T-cell (primary cell): ENCODE data around the gene AGER. TPM values are rescaled to one million over a fixed set of nuclear protein-coding genes. Genes with fewer than 3 reads are reported as not detected.
"Not testable (repeated sequence)": the region's sequence is repeated elsewhere in the genome, so short reads cannot be mapped to it uniquely, and the experiment has no call there.

ENCODE experiments used
- ATAC-seq, 4 experiments: fragments of 200-7000 bp in 3 of 4; fragments of 150-1000 bp in 1 of 4; cut with Tn5 transposase; replicated peaks in 1 of 4; 1 replicate in 3 of 4; 2 replicates in 1 of 4; pipeline ENCODE4 v1.10.0; 2021; ENCODE audit warnings: moderate library complexity in 3 of 4, mild to moderate bottlenecking in 2 of 4, moderate number of reproducible peaks in 1 of 4
- CTCF ChIA-PET, 2 donors: fragments of 300-600 bp; sonication (Branson Sonifier 250); formaldehyde crosslinking; loops; one replicate each; lab custom pipeline; 2022; ENCODE audit warnings: antibody characterized with exemption in 2 of 2; lab: Charles Lee
- POLR2A ChIA-PET, 2 donors: fragments of 300-600 bp; sonication (Branson Sonifier 250); formaldehyde crosslinking; loops; one replicate each; lab custom pipeline; 2022; ENCODE audit warnings: antibody characterized with exemption in 2 of 2; lab: Charles Lee
- DNase-seq, 35 experiments: peaks; one replicate each; pipeline versions ENCODE4 v3.0.0 to v3.0.0-alpha.2; 2013 to 2023
- H3K27ac ChIP-seq: one replicate; pipeline ENCODE4 v1.5.1; 2013; ENCODE audit warnings: low read length
- H3K27me3 ChIP-seq, 2 experiments: replicated peaks in 1 of 2; 1 replicate in 1 of 2; 2 replicates in 1 of 2; pipeline versions ENCODE4 v1.6.1 to v1.7.0; 2013; ENCODE audit warnings: low read length in 1 of 2, mixed read lengths in 1 of 2; ENCODE audit not compliant: control insufficient read depth in 2 of 2, insufficient read depth in 2 of 2; ENCODE audit errors: extremely low read depth in 1 of 2
- H3K36me3 ChIP-seq, 2 donors: 1 replicate in 1 of 2; 2 replicates in 1 of 2; pipeline versions ENCODE4 v1.6.1 to v1.7.0; 2013; ENCODE audit warnings: low read length in 1 of 2; ENCODE audit not compliant: control insufficient read depth in 2 of 2, insufficient read depth in 1 of 2; ENCODE audit errors: extremely low read depth in 1 of 2
- H3K4me1 ChIP-seq, 2 experiments: 1 replicate in 1 of 2; 2 replicates in 1 of 2; pipeline versions ENCODE4 v1.6.1 to v1.7.0; 2013; ENCODE audit warnings: low read length in 2 of 2, mixed read lengths in 1 of 2; ENCODE audit not compliant: insufficient read depth in 2 of 2, control insufficient read depth in 1 of 2; ENCODE audit errors: extremely low read depth in 1 of 2
- H3K4me3 ChIP-seq, 2 donors: 1 replicate in 1 of 2; 2 replicates in 1 of 2; pipeline versions ENCODE4 v1.5.1 to v1.7.0; 2013; ENCODE audit warnings: mild to moderate bottlenecking in 2 of 2, low read length in 1 of 2, moderate library complexity in 1 of 2; ENCODE audit not compliant: control insufficient read depth in 1 of 2; ENCODE audit errors: extremely low read depth in 1 of 2
- H3K9me3 ChIP-seq: 2 replicates; pipeline ENCODE4 v1.7.0; 2013
- H3K27ac Mint-ChIP-seq, 2 donors: one replicate each; pipeline ENCODE4 v1.8.0; 2020 to 2021; ENCODE audit warnings: mild to moderate bottlenecking in 2 of 2, mixed read lengths in 2 of 2
- H3K27me3 Mint-ChIP-seq, 2 donors: one replicate each; pipeline ENCODE4 v1.8.0; 2021 to 2022; ENCODE audit warnings: mixed read lengths in 2 of 2
- H3K36me3 Mint-ChIP-seq: one replicate; pipeline ENCODE4 v1.8.0; 2021; ENCODE audit warnings: mixed read lengths
- H3K4me1 Mint-ChIP-seq, 3 donors: one replicate each; pipeline ENCODE4 v1.8.0; 2020 to 2022; ENCODE audit warnings: mixed read lengths in 3 of 3, mild to moderate bottlenecking in 1 of 3
- H3K4me3 Mint-ChIP-seq, 3 donors: one replicate each; pipeline ENCODE4 v1.8.0; 2020 to 2022; ENCODE audit warnings: mild to moderate bottlenecking in 3 of 3, mixed read lengths in 3 of 3, moderate library complexity in 3 of 3
- H3K9me3 Mint-ChIP-seq, 3 donors: one replicate each; pipeline ENCODE4 v1.8.0; 2020 to 2022; ENCODE audit warnings: mixed read lengths in 3 of 3
- WGBS: methylation state at CpG from one replicate; pipeline ENCODE4 v1.1.5; 2013; ENCODE audit warnings: missing lambda C conversion rate; ENCODE audit not compliant: insufficient coverage; 5-methylcytosine and 5-hydroxymethylcytosine counted together
- total RNA-seq, 35 experiments: library from RNA in 6 of 35; stranded (reverse) in 6 of 35; fragments of 120-200 nt in 1 of 35; gene quantifications; one replicate each; pipeline versions ENCODE4 v1.2.1 to v1.2.4 and lab custom pipeline; 2013 to 2026

The AGER gene
- total RNA-seq, 5 donors from 2014 or later (not counting 1 experiment from before 2014, with no cell fraction given), result 42.6 to 81.4 (median 67.7) TPM

- Histone ChIP-seq H3K27me3 (no peaks in the 10 kb centered on the region), H3K36me3 (no peaks in the 10 kb centered on the region), H3K27ac (no peak overlapping the region), H3K4me1 (no peaks in the 10 kb centered on the region), H3K9me3 (no peaks in the 10 kb centered on the region), H3K4me3 (no peak overlapping the region)
- Mint-ChIP-seq H3K36me3 (no peaks in the 10 kb centered on the region), H3K27me3 (no peaks in the 10 kb centered on the region), H3K9me3 (no peaks in the 10 kb centered on the region), H3K4me1 (no peaks in the 10 kb centered on the region), H3K4me3 (no peak overlapping the region), H3K27ac (peak overlapping the region in 1 of 2 donors; percentile 11)
- WGBS, result 79% methylated on average over 10 of the region's 12 CpGs
- ChIA-PET CTCF (no interaction called here), POLR2A (interaction anchor here in 1 of 2 donors (0.5 kb wide), 1 partner anchor 33 kb away, joined by 4 read pairs; no protein-coding TSS in a partner anchor)
- ATAC-seq (no peak), DNase-seq (no peak)
Observed at GRCh38 chr6:32212076-32212760, 28.2 kb upstream of the AGER start.

GRCh38 chr6:32211432-32211831 lies 27.4 kb upstream of the AGER start:
- H3K27me3 Mint-ChIP-seq, ATAC-seq, H3K27ac ChIP-seq, H3K4me3 ChIP-seq, CTCF ChIA-PET, H3K27me3 ChIP-seq, H3K36me3 Mint-ChIP-seq, DNase-seq, H3K27ac Mint-ChIP-seq, POLR2A ChIA-PET, H3K4me1 ChIP-seq, H3K9me3 Mint-ChIP-seq, H3K36me3 ChIP-seq, H3K9me3 ChIP-seq, H3K4me3 Mint-ChIP-seq, H3K4me1 Mint-ChIP-seq: not testable (repeated sequence)
- no CpG with 5 or more reads among the region's 4 CpGs for WGBS

DNA sequence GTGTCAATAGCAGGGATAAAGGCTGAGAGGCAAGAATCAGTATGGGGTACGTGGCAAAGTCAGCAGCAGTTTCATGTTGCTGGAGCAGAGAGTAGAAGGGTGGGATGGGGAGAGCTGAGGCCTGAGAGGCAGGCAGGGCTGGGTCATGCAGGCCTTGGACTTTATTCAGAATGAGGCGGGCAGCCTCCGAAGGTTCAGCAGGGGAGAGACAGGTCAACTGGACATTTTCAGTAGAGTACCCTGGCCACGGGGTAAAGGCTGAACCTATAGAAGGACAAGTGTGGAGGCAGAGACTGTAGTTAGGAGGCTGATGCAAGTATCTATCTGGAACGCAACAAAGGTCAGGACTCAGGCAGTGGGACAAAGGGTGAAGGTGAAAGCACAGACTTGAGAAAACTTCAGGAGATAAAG lies 26.1 kb upstream of the AGER start:
- 81% methylated on average over 5 of the region's 5 CpGs for WGBS

DNA sequence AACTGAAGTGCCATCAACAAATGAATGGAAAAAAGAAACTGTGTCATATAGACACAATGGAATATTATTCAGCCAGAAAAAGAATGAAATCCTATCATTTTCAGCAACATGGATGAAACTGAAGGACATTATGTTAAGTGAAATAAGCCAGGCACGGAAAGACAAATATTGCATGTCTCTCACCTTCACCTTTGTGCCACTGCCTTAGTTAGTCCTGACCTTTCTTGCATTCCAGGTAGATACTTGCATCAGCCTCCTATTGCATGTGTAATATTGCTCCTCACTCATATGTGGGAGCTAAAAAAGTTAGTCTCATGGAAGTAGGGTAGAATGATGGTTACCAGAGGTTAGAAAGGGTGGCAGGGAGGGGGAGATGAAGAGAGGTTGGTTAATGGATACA lies 24.9 kb upstream of the AGER start:
- no peak for DNase-seq

More for the DNA sequence above, 26.1 kb upstream of the AGER start:
- no peaks in the 10 kb centered on the region for H3K27me3 ChIP-seq
- H3K4me3 Mint-ChIP-seq, result no peak overlapping the region
- ChIA-PET POLR2A (no interaction called here), CTCF (no interaction called here)
- H3K36me3 Mint-ChIP-seq, result no peaks in the 10 kb centered on the region
- no peaks in the 10 kb centered on the region for H3K4me1 Mint-ChIP-seq
- H3K27me3 Mint-ChIP-seq, result no peaks in the 10 kb centered on the region
- H3K27ac ChIP-seq, result no peak overlapping the region
- H3K9me3 Mint-ChIP-seq, result no peaks in the 10 kb centered on the region
- no peaks in the 10 kb centered on the region for H3K4me1 ChIP-seq
- no peak overlapping the region for H3K4me3 ChIP-seq
- no peak for DNase-seq
- no peaks in the 10 kb centered on the region for H3K9me3 ChIP-seq
- no peak overlapping the region for H3K27ac Mint-ChIP-seq
- no peak for ATAC-seq
- H3K36me3 ChIP-seq, result no peaks in the 10 kb centered on the region

DNA sequence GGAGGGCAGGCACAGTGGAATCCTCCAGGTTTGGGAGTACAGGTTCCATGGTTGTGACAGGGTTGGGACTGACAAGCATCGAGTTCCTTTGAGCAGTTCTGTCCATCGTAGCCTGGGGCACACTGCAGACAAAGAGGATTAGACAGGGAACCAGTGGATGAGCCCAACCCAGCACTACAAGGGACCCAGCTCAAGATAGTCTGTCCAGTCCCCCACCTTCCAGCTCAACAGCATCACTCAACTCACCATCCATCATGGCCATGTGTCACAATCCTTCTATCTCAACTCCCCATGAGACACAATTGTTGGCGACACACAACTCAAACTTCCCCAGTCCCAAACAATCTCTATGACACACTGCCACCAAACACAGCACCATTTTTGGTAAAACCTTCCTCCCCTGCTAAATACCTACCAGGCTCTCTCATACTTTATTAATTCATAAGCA lies 20.2 kb upstream of the AGER start:
- Histone ChIP-seq H3K27me3 (peaks cover 0 to 27% of the 10 kb centered on the region in 2 experiments), H3K9me3 (no peaks in the 10 kb centered on the region), H3K4me3 (no peak overlapping the region), H3K4me1 (no peaks in the 10 kb centered on the region), H3K36me3 (no peaks in the 10 kb centered on the region), H3K27ac (no peak overlapping the region)
- ChIA-PET POLR2A (no interaction called here), CTCF (no interaction called here)
- ATAC-seq, result no peak
- no peaks in the 10 kb centered on the region for H3K4me1 Mint-ChIP-seq
- no peaks in the 10 kb centered on the region for H3K9me3 Mint-ChIP-seq
- no peaks in the 10 kb centered on the region for H3K36me3 Mint-ChIP-seq
- no peak overlapping the region for H3K27ac Mint-ChIP-seq
- DNase-seq, result no peak
- H3K27me3 Mint-ChIP-seq, result peaks cover 0 to 2% of the 10 kb centered on the region in 2 donors
- WGBS, result 90% methylated on average over 2 of the region's 3 CpGs
- H3K4me3 Mint-ChIP-seq, result no peak overlapping the region

More for the DNA sequence above, 24.9 kb upstream of the AGER start:
- Histone ChIP-seq H3K27me3 (peaks cover 0 to 3% of the 10 kb centered on the region in 2 experiments), H3K4me1 (no peaks in the 10 kb centered on the region), H3K9me3 (no peaks in the 10 kb centered on the region), H3K36me3 (no peaks in the 10 kb centered on the region), H3K4me3 (no peak overlapping the region), H3K27ac (no peak overlapping the region)
- H3K27me3 Mint-ChIP-seq, result no peaks in the 10 kb centered on the region
- no peaks in the 10 kb centered on the region for H3K36me3 Mint-ChIP-seq
- POLR2A ChIA-PET, result no interaction called here
- H3K9me3 Mint-ChIP-seq, result no peaks in the 10 kb centered on the region
- CTCF ChIA-PET, result interaction anchor here in 1 of 2 donors (0.7 kb wide), 1 partner anchor 1469 kb away, joined by 3 read pairs; no protein-coding TSS in a partner anchor
- no CpG with 5 or more reads among the region's 1 CpG for WGBS
- no peak overlapping the region for H3K4me3 Mint-ChIP-seq
- ATAC-seq, result no peak
- no peak overlapping the region for H3K27ac Mint-ChIP-seq
- no peaks in the 10 kb centered on the region for H3K4me1 Mint-ChIP-seq

GRCh38 chr6:32203426-32204267 lies 19.6 kb upstream of the AGER start:
- no peaks in the 10 kb centered on the region for H3K36me3 ChIP-seq
- ATAC-seq (no peak), DNase-seq (no peak)
- 86% methylated on average over 9 of the region's 9 CpGs for WGBS
- no peaks in the 10 kb centered on the region for H3K9me3 ChIP-seq
- ChIA-PET POLR2A (no interaction called here), CTCF (no interaction called here)
- H3K27ac ChIP-seq, result no peak overlapping the region
- Mint-ChIP-seq H3K27me3 (peaks cover 0 to 2% of the 10 kb centered on the region in 2 donors), H3K36me3 (no peaks in the 10 kb centered on the region), H3K9me3 (no peaks in the 10 kb centered on the region), H3K27ac (no peak overlapping the region), H3K4me1 (no peaks in the 10 kb centered on the region), H3K4me3 (no peak overlapping the region)
- H3K27me3 ChIP-seq, result peaks cover 0 to 31% of the 10 kb centered on the region in 2 experiments
- no peak overlapping the region for H3K4me3 ChIP-seq
- no peaks in the 10 kb centered on the region for H3K4me1 ChIP-seq
